GM18907 (cell line): ENCODE measurements around the gene L3MBTL2.
A peak's percentile ranks its signal among the peaks of the same experiment; 100 is the strongest.
"Not testable (repeated sequence)": the region's sequence is repeated elsewhere in the genome, so short reads cannot be mapped to it uniquely, and the experiment has no call there.

Experiments
- ATAC-seq: cut with Tn5 transposase; IDR thresholded peaks from one replicate; pipeline ENCODE4 v1.9.1; 2021; ENCODE audit warnings: mild to moderate bottlenecking, moderate library complexity; ENCODE audit not compliant: unreplicated experiment

L3MBTL2 gene

GRCh38 chr22:41204992-41205900 is at the start of gene L3MBTL2:
TSS of gene L3MBTL2 (plus strand) at chr22:41205312. CDS start at chr22:41205363, 51 bp downstream.
- ATAC-seq: peak; percentile 92

- ATAC-seq: no peak
Observed at GRCh38 chr22:41157083-41157482, 48.0 kb upstream of the L3MBTL2 start.

- no peak for ATAC-seq
Observed at GRCh38 chr22:41169157-41169556, 36.0 kb upstream of the L3MBTL2 start.

GRCh38 chr22:41171996-41172395 is 33.1 kb upstream of the L3MBTL2 start:
- ATAC-seq: no peak

- no peak for ATAC-seq
Observed at GRCh38 chr22:41175546-41175945, 29.6 kb upstream of the L3MBTL2 start.

GRCh38 chr22:41177040-41177621 is 28.0 kb upstream of the L3MBTL2 start:
- no peak for ATAC-seq

- no peak for ATAC-seq
Observed at GRCh38 chr22:41177622-41178424, 27.3 kb upstream of the L3MBTL2 start.

- ATAC-seq: no peak
Observed at GRCh38 chr22:41178425-41178975, 26.6 kb upstream of the L3MBTL2 start.

- ATAC-seq: not testable (repeated sequence)
Observed at GRCh38 chr22:41180362-41180761, 24.8 kb upstream of the L3MBTL2 start.

GRCh38 chr22:41180926-41181325 is 24.2 kb upstream of the L3MBTL2 start:
- no peak for ATAC-seq

GRCh38 chr22:41181349-41182241 is 23.5 kb upstream of the L3MBTL2 start:
- no peak for ATAC-seq

- no peak for ATAC-seq
Observed at GRCh38 chr22:41184679-41185078, 20.4 kb upstream of the L3MBTL2 start.

- ATAC-seq: no peak
Observed at GRCh38 chr22:41191467-41191866, 13.6 kb upstream of the L3MBTL2 start.

- no peak for ATAC-seq
Observed at GRCh38 chr22:41193829-41194228, 11.3 kb upstream of the L3MBTL2 start.

- no peak for ATAC-seq
Observed at GRCh38 chr22:41197038-41197972, 7.8 kb upstream of the L3MBTL2 start.

- ATAC-seq: no peak
Observed at GRCh38 chr22:41198027-41198580, 7.0 kb upstream of the L3MBTL2 start.

GRCh38 chr22:41201141-41201540 is 4.0 kb upstream of the L3MBTL2 start:
- ATAC-seq: no peak

GRCh38 chr22:41203118-41203517 is 2.0 kb upstream of the L3MBTL2 start:
- ATAC-seq: no peak

GRCh38 chr22:41204066-41204465 is 1.0 kb upstream of the L3MBTL2 start:
- no peak for ATAC-seq
